K562 (cell line): ENCODE results near the gene RNF150. TPM values are rescaled to one million over a fixed set of nuclear protein-coding genes. Genes with fewer than 3 reads are reported as not detected.

Experiments
- ATAC-seq: fragments of 200-7000 bp; cut with Tn5 transposase; 3 replicates; pipeline ENCODE4 v1.9.1; 2020; ENCODE audit warnings: moderate library complexity
- BruUV-seq: library from RNA; stranded (reverse); fragments of 400-500 nt; replicated peaks from 2 replicates; lab custom pipeline; 2021; lab: Mats Ljungman, UMichigan
- CTCF ChIA-PET: fragments of 300-600 bp; formaldehyde crosslinking; extraction: SDS; loops from one replicate; lab custom pipeline; 2021; ENCODE audit warnings: low intra/inter-chr PET ratio; lab: Yijun Ruan, JAX
- POLR2A ChIA-PET: fragments of 300-600, 350-650 bp; sonication (Branson Sonifier 250); formaldehyde crosslinking; extraction: SDS; loops from one replicate; lab custom pipeline; 2021; ENCODE audit warnings: antibody characterized with exemption, inconsistent platforms; lab: Yijun Ruan, JAX
- DNase-seq, 4 experiments: peaks; one replicate each; pipeline versions ENCODE4 v3.0.0 to v3.0.0-alpha.2; 2011 to 2018; ENCODE audit warnings: low spot score in 3 of 4, mixed read lengths in 3 of 4; ENCODE audit errors: extremely low read depth in 1 of 4
- FAIRE-seq: peaks from 2 replicates; lab custom pipeline; 2011; peaks lifted over from hg19 to GRCh38; lab: Jason Lieb, UNC
- H2AFZ ChIP-seq: 2 replicates; pipeline ENCODE4 v1.6.0; 2011; ENCODE audit warnings: low read depth, low read length, control low read depth, inconsistent platforms
- H3K27ac ChIP-seq: fragments of 200-600 bp; 3 replicates; pipeline ENCODE4 v1.8.0; 2011; ENCODE audit warnings: low read depth, mild to moderate bottlenecking, control low read depth, inconsistent platforms, low read length, moderate library complexity, mixed read lengths; ENCODE audit errors: extremely low read depth
- H3K27me3 ChIP-seq, 2 experiments: fragments of 300-600 bp in 1 of 2; 2 replicates in 1 of 2; 3 replicates in 1 of 2; pipeline versions ENCODE4 v1.6.0 to v1.8.0; 2011; ENCODE audit warnings: inconsistent platforms in 2 of 2, low read length in 2 of 2, mild to moderate bottlenecking in 1 of 2, mixed read lengths in 1 of 2, moderate library complexity in 1 of 2; ENCODE audit not compliant: control insufficient read depth in 2 of 2, insufficient read depth in 2 of 2
- H3K36me3 ChIP-seq: fragments of 300-600 bp; 3 replicates; pipeline ENCODE4 v1.8.0; 2011; ENCODE audit warnings: mild to moderate bottlenecking, low read length, inconsistent platforms; ENCODE audit not compliant: control insufficient read depth, insufficient read depth
- H3K4me1 ChIP-seq, 2 experiments: fragments of 200-600 bp in 1 of 2; replicated peaks in 1 of 2; 2 replicates in 1 of 2; 3 replicates in 1 of 2; pipeline versions ENCODE4 v1.5.1 to v1.8.0; 2011; ENCODE audit warnings: inconsistent platforms in 2 of 2, low read length in 2 of 2, mild to moderate bottlenecking in 1 of 2, mixed read lengths in 1 of 2, moderate library complexity in 1 of 2; ENCODE audit not compliant: control insufficient read depth in 2 of 2, insufficient read depth in 2 of 2
- H3K4me2 ChIP-seq: 2 replicates; pipeline ENCODE4 v1.6.1; 2011; ENCODE audit warnings: low read length, control low read depth, inconsistent platforms, mixed read lengths; ENCODE audit not compliant: insufficient read depth
- H3K4me3 ChIP-seq: fragments of 200-600 bp; sonication (generic), shearing (Covaris generic); 2 replicates; pipeline ENCODE4 v1.5.1; 2016; ENCODE audit warnings: control low read depth, inconsistent platforms
- H3K79me2 ChIP-seq: fragments of 200-600 bp; 3 replicates; pipeline ENCODE4 v1.8.0; 2011; ENCODE audit warnings: low read length, inconsistent platforms; ENCODE audit not compliant: control insufficient read depth, insufficient read depth
- H3K9ac ChIP-seq, 2 experiments: 2 replicates each; pipeline versions ENCODE4 v1.6.0 to v1.6.1; 2011; ENCODE audit warnings: low read depth in 2 of 2, low read length in 2 of 2, control low read depth in 1 of 2, inconsistent platforms in 1 of 2, mild to moderate bottlenecking in 1 of 2, mixed read lengths in 1 of 2; ENCODE audit not compliant: insufficient read depth in 1 of 2
- H3K9me1 ChIP-seq: one replicate; pipeline ENCODE4 v1.6.0; 2011; ENCODE audit warnings: inconsistent platforms, mild to moderate bottlenecking, low read length, moderate library complexity; ENCODE audit not compliant: control insufficient read depth, insufficient read depth
- H3K9me3 ChIP-seq: replicated peaks from 2 replicates; pipeline ENCODE4 v1.5.1; 2011; ENCODE audit warnings: low read depth, low read length, inconsistent platforms; ENCODE audit not compliant: control insufficient read depth, insufficient read depth
- H4K20me1 ChIP-seq: replicated peaks from 2 replicates; pipeline ENCODE4 v1.6.1; 2011; ENCODE audit warnings: low read length, inconsistent platforms, mixed read lengths; ENCODE audit not compliant: control insufficient read depth, insufficient read depth
- ADNP ChIP-seq: fragments of 200-800 bp; sonication (Bioruptor generic); IDR thresholded peaks from 2 replicates; pipeline ENCODE4 v1.6.1; 2016; ENCODE audit warnings: missing genetic modification characterization, missing compliant biosample characterization
- ARID1B ChIP-seq: fragments of 450-650 bp; IDR thresholded peaks from 2 replicates; pipeline ENCODE4 v1.6.1; 2016; ENCODE audit warnings: antibody characterized with exemption, mild to moderate bottlenecking, inconsistent platforms
- E2F5 ChIP-seq: sonication (generic); formaldehyde crosslinking; IDR thresholded peaks from 2 replicates; pipeline ENCODE4 v1.8.0; 2022; ENCODE audit warnings: mild to moderate bottlenecking, missing genetic modification reagents
- ESRRB ChIP-seq: fragments of 250-450 bp; sonication (Bioruptor Pico); IDR thresholded peaks from 2 replicates; pipeline ENCODE4 v1.5.0; 2020; ENCODE audit warnings: mild to moderate bottlenecking, moderate library complexity, borderline replicate concordance
- NFE2L1 ChIP-seq: fragments of 450-650 bp; IDR thresholded peaks from 2 replicates; pipeline ENCODE4 v1.6.1; 2016; ENCODE audit warnings: missing genetic modification characterization, low read depth, mild to moderate bottlenecking, missing compliant biosample characterization, moderate library complexity, borderline replicate concordance
- POLR2A ChIP-seq: fragments of 450-650 bp; conservative IDR thresholded peaks from 2 replicates; pipeline ENCODE4 v1.6.1; 2016
- RBFOX2 ChIP-seq: fragments of 200-400 bp; formaldehyde crosslinking; IDR thresholded peaks from 2 replicates; pipeline ENCODE4 v1.6.1; 2017; ENCODE audit warnings: low read depth, mild to moderate bottlenecking, low read length, moderate library complexity
- SRSF1 ChIP-seq: fragments of 200-400 bp; formaldehyde crosslinking; IDR thresholded peaks from 2 replicates; pipeline ENCODE4 v1.6.1; 2017; ENCODE audit warnings: mild to moderate bottlenecking, low read depth, low read length, moderate library complexity
- ZBTB17 ChIP-seq: fragments of 450-650 bp; formaldehyde crosslinking; IDR thresholded peaks from 2 replicates; pipeline ENCODE4 v1.4.0; 2020; ENCODE audit warnings: mild to moderate bottlenecking
- ZEB2 ChIP-seq: fragments of 450-650 bp; IDR thresholded peaks from 2 replicates; pipeline ENCODE4 v1.6.1; 2016
- WGBS: fragments of 100-300 bp; shearing (Covaris generic); methylation state at CpG from one replicate; pipeline ENCODE4 v1.1.6; 2016; ENCODE audit warnings: low coverage, mixed read lengths; ENCODE audit not compliant: insufficient coverage; ENCODE audit errors: missing lambda C conversion rate; 5-methylcytosine and 5-hydroxymethylcytosine counted together
- in situ Hi-C: fragments of 300-500 bp; cut with MboI; formaldehyde crosslinking; loops from 4 replicates; pipeline ENCODE4 v1.15.0; 2018; ENCODE audit warnings: inconsistent platforms, mixed read lengths
- intact Hi-C: fragments of 100-400 bp; cut with micrococcal nuclease; formaldehyde crosslinking; loops from 2 replicates; pipeline ENCODE4 v1.14.2; 2022
- polyA plus RNA-seq, 8 experiments: library from polyadenylated mRNA; depleted of rRNA in 4 of 8; stranded (reverse) in 5 of 8; unstranded in 3 of 8; fragments of >200 nt; fragmentation: Nextera tagmentation in 2 of 8; fragmentation: Illumina TruSeq in 1 of 8; extraction: Ambion mirVana in 2 of 8; extraction: Trizol in 1 of 8; gene quantifications; 2 replicates each; pipeline versions ENCODE4 v1.2.1 to v1.2.3, GENCODE V29; 2011 to 2014; ENCODE audit warnings: inconsistent platforms in 1 of 8, missing spikeins in 1 of 8
- total RNA-seq, 7 experiments: library from RNA; depleted of rRNA in 6 of 7; stranded (reverse); fragments of >200 nt in 6 of 7; fragmentation: Illumina TruSeq in 2 of 7; extraction: Trizol in 2 of 7; gene quantifications; 2 replicates each; pipeline versions ENCODE4 v1.2.1 to v1.2.3, GENCODE V29; 2011 to 2021; ENCODE audit warnings: low replicate concordance in 1 of 7
- TF ChIP-seq, protein P1 (sequence below): IDR thresholded peaks from 3 replicates; pipeline ENCODE4 v1.6.1; 2011; ENCODE audit warnings: borderline replicate concordance, mild to moderate bottlenecking; ENCODE audit not compliant: insufficient read length, insufficient read depth
- TF ChIP-seq, protein P2 (sequence below): fragments of 150-350 bp; conservative IDR thresholded peaks from 2 replicates; pipeline ENCODE4 v1.6.1; 2014; ENCODE audit warnings: low read length

Gene RNF150
- total and polyA plus RNA-seq, 9 of the 15 experiments (the other 6 are each of a cell fraction or from before 2014, with no cell fraction given) = 0.09 TPM; not detected in 8

DNA sequence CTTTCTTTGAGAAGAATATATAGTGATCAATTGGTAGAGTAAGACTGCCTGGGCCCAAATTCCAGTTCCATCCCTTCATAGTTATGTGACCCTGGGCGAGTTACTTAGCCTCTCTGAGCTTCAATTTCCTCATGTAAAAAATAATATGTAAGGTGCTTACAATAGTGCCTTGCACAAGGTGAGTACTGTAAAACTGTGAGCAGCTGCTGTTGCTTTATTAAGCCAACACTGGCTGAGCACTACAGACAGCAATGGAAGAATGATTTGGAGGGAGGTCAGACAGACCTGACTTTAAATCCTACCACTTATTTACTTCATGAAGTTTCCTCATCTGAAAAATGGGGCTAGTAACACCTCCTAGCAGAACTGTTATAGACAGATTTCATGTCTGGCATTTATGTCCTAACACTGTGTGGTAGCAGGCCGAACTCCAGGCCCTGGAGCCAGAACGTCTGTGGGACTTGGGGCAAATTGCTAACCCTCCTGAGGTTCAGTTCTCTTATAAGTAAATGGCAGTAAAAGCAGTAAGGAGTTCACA, 53.8 kb downstream of the RNF150 start:
- ChIA-PET CTCF (no interaction called here), POLR2A (interaction anchor here (0.6 kb wide), 1 partner anchor 347 kb away, joined by 3 read pairs; no protein-coding TSS in a partner anchor)
- H3K79me2 ChIP-seq = no peaks in the 10 kb centered on the region
- H3K36me3 ChIP-seq = no peaks in the 10 kb centered on the region
- no peaks in the 10 kb centered on the region; a peak in 1 of 5 replicates for H3K4me1 ChIP-seq
- no peak overlapping the region for H3K4me2 ChIP-seq
- in situ Hi-C loops (no loop called here), intact Hi-C loops (no loop called here)
- BruUV-seq = no TSS peak
- DNase-seq = no peak
- H3K4me3 ChIP-seq = no peak overlapping the region
- no peaks in the 10 kb centered on the region for H3K9me1 ChIP-seq
- H3K9me3 ChIP-seq = no peaks in the 10 kb centered on the region
- no peaks in the 10 kb centered on the region; a peak in 1 of 5 replicates for H3K27me3 ChIP-seq
- no peaks in the 10 kb centered on the region for H4K20me1 ChIP-seq
- H2AFZ ChIP-seq = no peak overlapping the region
- no peak for ATAC-seq
- WGBS = 0% methylated on average over 3 of the region's 3 CpGs
- no peak for FAIRE-seq
- H3K27ac ChIP-seq = no peak overlapping the region
- H3K9ac ChIP-seq = no peak overlapping the region
- TF ChIP-seq SRSF1 = no peak
- TF ChIP-seq POLR2A = no peak
- TF ChIP-seq ADNP = no peak
- no peak for TF ChIP-seq ZEB2
- no peak for TF ChIP-seq NFE2L1 (tag)
- TF ChIP-seq ZBTB17 (CRISPR knock-in tag) = no peak
- TF ChIP-seq E2F5 (CRISPR knock-in tag) = no peak
- no peak for TF ChIP-seq RBFOX2
- no peak for TF ChIP-seq ARID1B
- TF ChIP-seq, protein P1, sequence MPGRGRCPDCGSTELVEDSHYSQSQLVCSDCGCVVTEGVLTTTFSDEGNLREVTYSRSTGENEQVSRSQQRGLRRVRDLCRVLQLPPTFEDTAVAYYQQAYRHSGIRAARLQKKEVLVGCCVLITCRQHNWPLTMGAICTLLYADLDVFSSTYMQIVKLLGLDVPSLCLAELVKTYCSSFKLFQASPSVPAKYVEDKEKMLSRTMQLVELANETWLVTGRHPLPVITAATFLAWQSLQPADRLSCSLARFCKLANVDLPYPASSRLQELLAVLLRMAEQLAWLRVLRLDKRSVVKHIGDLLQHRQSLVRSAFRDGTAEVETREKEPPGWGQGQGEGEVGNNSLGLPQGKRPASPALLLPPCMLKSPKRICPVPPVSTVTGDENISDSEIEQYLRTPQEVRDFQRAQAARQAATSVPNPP = no peak
- TF ChIP-seq, protein P2, sequence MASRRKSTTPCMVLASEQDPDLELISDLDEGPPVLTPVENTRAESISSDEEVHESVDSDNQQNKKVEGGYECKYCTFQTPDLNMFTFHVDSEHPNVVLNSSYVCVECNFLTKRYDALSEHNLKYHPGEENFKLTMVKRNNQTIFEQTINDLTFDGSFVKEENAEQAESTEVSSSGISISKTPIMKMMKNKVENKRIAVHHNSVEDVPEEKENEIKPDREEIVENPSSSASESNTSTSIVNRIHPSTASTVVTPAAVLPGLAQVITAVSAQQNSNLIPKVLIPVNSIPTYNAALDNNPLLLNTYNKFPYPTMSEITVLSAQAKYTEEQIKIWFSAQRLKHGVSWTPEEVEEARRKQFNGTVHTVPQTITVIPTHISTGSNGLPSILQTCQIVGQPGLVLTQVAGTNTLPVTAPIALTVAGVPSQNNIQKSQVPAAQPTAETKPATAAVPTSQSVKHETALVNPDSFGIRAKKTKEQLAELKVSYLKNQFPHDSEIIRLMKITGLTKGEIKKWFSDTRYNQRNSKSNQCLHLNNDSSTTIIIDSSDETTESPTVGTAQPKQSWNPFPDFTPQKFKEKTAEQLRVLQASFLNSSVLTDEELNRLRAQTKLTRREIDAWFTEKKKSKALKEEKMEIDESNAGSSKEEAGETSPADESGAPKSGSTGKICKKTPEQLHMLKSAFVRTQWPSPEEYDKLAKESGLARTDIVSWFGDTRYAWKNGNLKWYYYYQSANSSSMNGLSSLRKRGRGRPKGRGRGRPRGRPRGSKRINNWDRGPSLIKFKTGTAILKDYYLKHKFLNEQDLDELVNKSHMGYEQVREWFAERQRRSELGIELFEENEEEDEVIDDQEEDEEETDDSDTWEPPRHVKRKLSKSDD = no peak
- no peak for TF ChIP-seq ESRRB
